Endothelial cell of umbilical vein (primary cell): ENCODE measurements around the gene LMO7.

ENCODE experiments used
- CTCF ChIP-seq, 2 donors: IDR thresholded peaks; 1 replicate in 1 of 2; 2 replicates in 1 of 2; pipeline ENCODE4 v1.5.1; 2011; ENCODE audit warnings: low read length in 2 of 2, mild to moderate bottlenecking in 2 of 2, moderate library complexity in 2 of 2, control low read depth in 1 of 2, inconsistent platforms in 1 of 2, low read depth in 1 of 2; ENCODE audit not compliant: insufficient read depth in 1 of 2; ENCODE audit errors: extremely low read depth in 1 of 2
- EZH2 ChIP-seq: IDR thresholded peaks from 2 replicates; pipeline ENCODE4 v1.6.1; 2012; ENCODE audit warnings: borderline replicate concordance, low read depth, mild to moderate bottlenecking, moderate library complexity, low read length, inconsistent platforms; ENCODE audit not compliant: severe bottlenecking
- GATA2 ChIP-seq: IDR thresholded peaks from 2 replicates; pipeline ENCODE4 v1.7.0; 2011; ENCODE audit warnings: low read depth, mild to moderate bottlenecking, moderate library complexity, mixed read lengths, low read length; ENCODE audit not compliant: insufficient read length, insufficient read depth
- MAX ChIP-seq: IDR thresholded peaks from 2 replicates; pipeline ENCODE4 v1.6.1; 2011; ENCODE audit not compliant: insufficient read depth, insufficient read length
- MYC ChIP-seq: IDR thresholded peaks from one replicate; pipeline ENCODE4 v1.6.1; 2011; ENCODE audit warnings: mild to moderate bottlenecking, low read depth, low read length
- POLR2A ChIP-seq: IDR thresholded peaks from 2 replicates; pipeline ENCODE4 v1.6.1; 2012; ENCODE audit warnings: low read depth, mild to moderate bottlenecking, control low read depth, low read length
- POLR2AphosphoS5 ChIP-seq: IDR thresholded peaks from 2 replicates; pipeline ENCODE4 v1.6.1; 2012; ENCODE audit warnings: low read depth, mild to moderate bottlenecking, control low read depth, low read length, moderate library complexity; ENCODE audit not compliant: insufficient read depth

GRCh38 chr13:75789451-75790197 lies 153.5 kb downstream of the LMO7 start:
- TF ChIP-seq POLR2A (no peak), CTCF (IDR thresholded peaks at IDR 0.05; ENCODE audit: extremely low read depth in 1 of 2, insufficient read depth in 1 of 2, low read depth in 1 of 2, low read length in 2 of 2) (no peak), GATA2 (no peak), MAX (no peak), POLR2AphosphoS5 (no peak), MYC (no peak), EZH2 (no peak)
